RKO (cell line): Measurements from ENCODE around the gene CTNNBL1.

Source experiments
- DNase-seq: peaks from one replicate; pipeline ENCODE4 v3.0.0-alpha.2; 2016; ENCODE audit warnings: low spot score

The CTNNBL1 gene

GRCh38 chr20:37901654-37902503, 208.0 kb downstream of the CTNNBL1 start:
- DNase-seq: no peak

- DNase-seq: no peak
Measured at GRCh38 chr20:37902504-37903313, 208.9 kb downstream of the CTNNBL1 start, which contains the start of gene VSTM2L. Gene VSTM2L, plus strand, starts transcription at chr20:37903127. Its CDS starts 224 bp downstream, at chr20:37903351.

- DNase-seq: no peak
Measured at GRCh38 chr20:37903317-37904007, 209.6 kb downstream of the CTNNBL1 start.

GRCh38 chr20:37904008-37904642, 210.3 kb downstream of the CTNNBL1 start:
- DNase-seq: no peak

GRCh38 chr20:37904845-37905373, 211.1 kb downstream of the CTNNBL1 start:
- no peak for DNase-seq

- no peak for DNase-seq
Measured at GRCh38 chr20:37905671-37906613, 212.1 kb downstream of the CTNNBL1 start.

- DNase-seq: no peak
Measured at GRCh38 chr20:37907330-37907676, 213.5 kb downstream of the CTNNBL1 start.

- DNase-seq: no peak
Measured at GRCh38 chr20:37907677-37908401, 214.0 kb downstream of the CTNNBL1 start.

- DNase-seq: no peak
Measured at GRCh38 chr20:37911261-37911660, 217.4 kb downstream of the CTNNBL1 start.

- DNase-seq: no peak
Measured at GRCh38 chr20:37911838-37912281, 218.0 kb downstream of the CTNNBL1 start.

- no peak for DNase-seq
Measured at GRCh38 chr20:37912874-37913273, 219.0 kb downstream of the CTNNBL1 start.

- no peak for DNase-seq
Measured at GRCh38 chr20:37913567-37914366, 219.9 kb downstream of the CTNNBL1 start.

GRCh38 chr20:37914367-37914671, 220.5 kb downstream of the CTNNBL1 start:
- DNase-seq: no peak

GRCh38 chr20:37914672-37915433, 221.0 kb downstream of the CTNNBL1 start:
- no peak for DNase-seq

- no peak for DNase-seq
Measured at GRCh38 chr20:37915434-37915787, 221.6 kb downstream of the CTNNBL1 start.

GRCh38 chr20:37915800-37916570, 222.2 kb downstream of the CTNNBL1 start:
- DNase-seq: no peak

- DNase-seq: no peak
Measured at GRCh38 chr20:37917461-37917860, 223.6 kb downstream of the CTNNBL1 start.

GRCh38 chr20:37918035-37918434, 224.2 kb downstream of the CTNNBL1 start:
- DNase-seq: no peak
